ENCODE data around the gene HMOX1.

Gene HMOX1

DNA sequence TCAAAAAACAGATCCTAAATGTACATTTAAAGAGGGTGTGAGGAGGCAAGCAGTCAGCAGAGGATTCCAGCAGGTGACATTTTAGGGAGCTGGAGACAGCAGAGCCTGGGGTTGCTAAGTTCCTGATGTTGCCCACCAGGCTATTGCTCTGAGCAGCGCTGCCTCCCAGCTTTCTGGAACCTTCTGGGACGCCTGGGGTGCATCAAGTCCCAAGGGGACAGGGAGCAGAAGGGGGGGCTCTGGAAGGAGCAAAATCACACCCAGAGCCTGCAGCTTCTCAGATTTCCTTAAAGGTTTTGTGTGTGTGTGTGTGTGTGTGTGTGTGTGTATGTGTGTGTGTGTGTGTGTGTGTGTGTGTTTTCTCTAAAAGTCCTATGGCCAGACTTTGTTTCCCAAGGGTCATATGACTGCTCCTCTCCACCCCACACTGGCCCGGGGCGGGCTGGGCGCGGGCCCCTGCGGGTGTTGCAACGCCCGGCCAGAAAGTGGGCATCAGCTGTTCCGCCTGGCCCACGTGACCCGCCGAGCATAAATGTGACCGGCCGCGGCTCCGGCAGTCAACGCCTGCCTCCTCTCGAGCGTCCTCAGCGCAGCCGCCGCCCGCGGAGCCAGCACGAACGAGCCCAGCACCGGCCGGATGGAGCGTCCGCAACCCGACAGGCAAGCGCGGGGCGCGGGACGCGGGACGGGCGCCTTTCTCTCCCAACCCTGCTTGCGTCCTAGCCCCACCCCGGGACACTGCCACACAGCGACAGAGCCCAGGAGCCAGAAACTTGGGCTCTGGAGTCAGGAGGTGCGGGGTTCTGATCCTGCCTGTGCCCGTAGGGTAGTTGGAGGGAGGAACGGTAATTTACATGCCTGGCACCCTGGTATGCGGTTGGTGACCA, at the start of gene HMOX1:
Gene HMOX1, plus strand, starts transcription at position 560 of the 887 bp plus-strand sequence. Its CDS starts 78 bp downstream, at position 638.
- H3K4me3 ChIP-seq (ENCODE audit: low read depth, low read length) = peak within 1 kb of the TSS; percentile 87
- ChIA-PET POLR2A (interaction anchor here (0.7 to 1.4 kb wide), 5 partner anchors 9 to 459 kb away, joined by 3 to 6 read pairs (median 3); no protein-coding TSS in a partner anchor), CTCF (interaction anchor here (0.8 to 2.5 kb wide), 5 partner anchors 9 to 50 kb away, joined by 3 to 8 read pairs (median 3); no protein-coding TSS in a partner anchor)
- TF ChIP-seq, protein P1, sequence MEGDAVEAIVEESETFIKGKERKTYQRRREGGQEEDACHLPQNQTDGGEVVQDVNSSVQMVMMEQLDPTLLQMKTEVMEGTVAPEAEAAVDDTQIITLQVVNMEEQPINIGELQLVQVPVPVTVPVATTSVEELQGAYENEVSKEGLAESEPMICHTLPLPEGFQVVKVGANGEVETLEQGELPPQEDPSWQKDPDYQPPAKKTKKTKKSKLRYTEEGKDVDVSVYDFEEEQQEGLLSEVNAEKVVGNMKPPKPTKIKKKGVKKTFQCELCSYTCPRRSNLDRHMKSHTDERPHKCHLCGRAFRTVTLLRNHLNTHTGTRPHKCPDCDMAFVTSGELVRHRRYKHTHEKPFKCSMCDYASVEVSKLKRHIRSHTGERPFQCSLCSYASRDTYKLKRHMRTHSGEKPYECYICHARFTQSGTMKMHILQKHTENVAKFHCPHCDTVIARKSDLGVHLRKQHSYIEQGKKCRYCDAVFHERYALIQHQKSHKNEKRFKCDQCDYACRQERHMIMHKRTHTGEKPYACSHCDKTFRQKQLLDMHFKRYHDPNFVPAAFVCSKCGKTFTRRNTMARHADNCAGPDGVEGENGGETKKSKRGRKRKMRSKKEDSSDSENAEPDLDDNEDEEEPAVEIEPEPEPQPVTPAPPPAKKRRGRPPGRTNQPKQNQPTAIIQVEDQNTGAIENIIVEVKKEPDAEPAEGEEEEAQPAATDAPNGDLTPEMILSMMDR (IDR thresholded peaks at IDR 0.05; ENCODE audit: insufficient read depth, low read length, missing control alignments) = peak; percentile 35
- DNase-seq (ENCODE audit: low read depth, low spot score) = peak; percentile 59

DNA sequence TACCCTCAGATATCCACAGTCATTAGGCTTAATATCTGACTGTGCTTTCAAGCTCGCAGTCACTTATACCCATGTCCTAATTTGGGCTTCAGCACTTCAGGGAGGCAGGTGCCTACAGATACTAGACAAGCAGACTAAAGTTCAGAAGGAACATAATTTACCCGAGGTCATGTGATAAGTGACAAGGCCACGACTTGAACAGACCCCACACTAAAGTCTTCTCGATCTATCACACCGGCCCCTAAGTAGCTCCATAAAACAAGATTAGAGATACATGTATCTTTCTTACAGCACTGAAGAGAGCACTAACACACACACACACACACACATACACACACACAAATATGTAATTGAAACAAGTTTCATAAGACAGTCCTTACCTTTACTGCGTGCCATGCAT, 48.6 kb upstream of the HMOX1 start:
- POLR2A ChIA-PET = no interaction called here
- TF ChIP-seq, protein P1 (IDR thresholded peaks at IDR 0.05; ENCODE audit: insufficient read depth, low read length, missing control alignments) = no peak
- no peak for DNase-seq (ENCODE audit: low read depth, low spot score)
- no peak overlapping the region for H3K4me3 ChIP-seq (ENCODE audit: low read depth, low read length)
- CTCF ChIA-PET = interaction anchor here (2.4 kb wide), 1 partner anchor 19 kb away, joined by 7 read pairs; no protein-coding TSS in a partner anchor

DNA sequence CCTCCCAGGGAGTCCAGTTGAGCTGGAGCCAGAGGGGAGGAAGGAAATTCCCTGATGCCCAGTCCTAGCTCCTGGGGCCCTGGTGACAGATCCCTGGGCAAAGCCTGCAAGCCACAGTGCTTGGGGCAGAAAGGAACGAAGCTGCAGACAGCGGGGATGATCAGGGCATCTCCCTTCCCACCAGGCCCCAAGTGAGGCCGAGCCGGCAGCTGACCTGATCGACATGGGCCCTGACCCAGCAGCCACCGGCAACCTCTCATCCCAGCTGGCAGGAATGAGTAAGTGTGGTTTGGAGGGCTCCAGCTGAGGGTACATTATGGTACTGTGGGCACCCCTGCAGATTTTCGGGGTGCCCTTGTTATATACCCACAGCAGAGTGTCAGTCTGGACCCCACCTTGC, 47.7 kb upstream of the HMOX1 start:
- CTCF ChIA-PET = interaction anchor here (2.4 kb wide), 1 partner anchor 18 kb away, joined by 7 read pairs; no protein-coding TSS in a partner anchor
- no peak for DNase-seq (ENCODE audit: low read depth, low spot score)
- TF ChIP-seq, protein P1 (IDR thresholded peaks at IDR 0.05; ENCODE audit: insufficient read depth, low read length, missing control alignments) = no peak
- H3K4me3 ChIP-seq (ENCODE audit: low read depth, low read length) = no peak overlapping the region
- POLR2A ChIA-PET = no interaction called here

DNA sequence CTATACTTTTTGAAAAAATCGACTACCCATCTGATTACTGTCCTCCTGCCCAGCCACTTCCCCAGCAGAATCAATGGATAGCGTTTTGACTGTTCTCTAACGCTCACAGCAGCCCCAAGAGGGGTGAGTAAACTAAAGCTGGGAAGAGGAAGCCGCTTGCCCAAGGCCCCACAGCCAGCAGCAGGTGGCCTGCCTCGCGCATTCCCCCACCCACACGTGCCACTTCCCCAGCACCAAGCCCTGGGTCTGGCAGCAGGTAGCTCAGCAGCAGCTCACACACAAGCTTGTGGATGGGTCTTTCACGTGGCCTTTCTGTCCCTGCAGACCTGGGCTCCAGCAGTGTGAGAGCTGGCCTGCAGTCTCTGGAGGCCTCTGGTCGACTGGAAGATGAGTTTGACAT, 46.9 kb upstream of the HMOX1 start:
- no peak overlapping the region for H3K4me3 ChIP-seq (ENCODE audit: low read depth, low read length)
- POLR2A ChIA-PET = no interaction called here
- DNase-seq (ENCODE audit: low read depth, low spot score) = no peak
- CTCF ChIA-PET = interaction anchor here (2.4 kb wide), 1 partner anchor 17 kb away, joined by 7 read pairs; no protein-coding TSS in a partner anchor
- TF ChIP-seq, protein P1 (IDR thresholded peaks at IDR 0.05; ENCODE audit: insufficient read depth, low read length, missing control alignments) = no peak

DNA sequence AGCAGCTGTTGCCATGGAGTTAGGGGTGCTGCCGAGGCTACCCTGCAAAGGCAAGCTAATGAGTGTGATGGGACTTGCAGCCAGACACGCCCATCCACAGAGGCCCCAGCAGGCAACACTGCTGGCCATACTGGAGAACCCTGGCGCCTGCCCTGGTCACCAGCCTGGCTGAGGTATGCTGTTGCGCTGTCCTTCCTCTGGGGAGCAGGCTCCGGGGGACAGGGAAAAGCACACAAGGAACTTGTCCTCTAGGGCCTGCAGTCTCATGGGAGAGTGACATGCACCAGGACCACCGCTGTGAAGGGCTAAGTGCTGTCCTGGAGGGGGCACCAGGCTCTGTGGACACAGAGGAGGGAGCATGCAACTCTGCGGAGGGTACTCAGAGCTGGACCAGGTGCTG, 45.4 kb upstream of the HMOX1 start:
- no peak for DNase-seq (ENCODE audit: low read depth, low spot score)
- TF ChIP-seq, protein P1 (IDR thresholded peaks at IDR 0.05; ENCODE audit: insufficient read depth, low read length, missing control alignments) = no peak
- H3K4me3 ChIP-seq (ENCODE audit: low read depth, low read length) = no peak overlapping the region
- ChIA-PET CTCF (interaction anchor here (1.0 kb wide), 1 partner anchor 15 kb away, joined by 6 read pairs; no protein-coding TSS in a partner anchor), POLR2A (no interaction called here)

All from AG04449 (cell line).